Bronchial epithelial cell (primary cell): ENCODE measurements around the gene SLC13A4. TPM values are rescaled to one million over a fixed set of nuclear protein-coding genes. Genes with fewer than 3 reads are reported as not detected.

Experiments
- DNase-seq: peaks from one replicate; pipeline ENCODE4 v3.0.0-alpha.2; 2010; ENCODE audit warnings: low read depth
- FAIRE-seq: peaks from 2 replicates; lab custom pipeline; 2011; peaks lifted over from hg19 to GRCh38; lab: Jason Lieb, UNC
- H3K27me3 ChIP-seq: 2 replicates; pipeline ENCODE4 v1.5.1; 2011; ENCODE audit warnings: low read length; ENCODE audit not compliant: control insufficient read depth, insufficient read depth
- H3K36me3 ChIP-seq: 2 replicates; pipeline ENCODE4 v1.5.1; 2011; ENCODE audit warnings: low read length; ENCODE audit not compliant: control insufficient read depth, insufficient read depth
- H3K4me3 ChIP-seq: 2 replicates; pipeline ENCODE4 v1.5.1; 2011; ENCODE audit warnings: mild to moderate bottlenecking, low read depth, low read length, control low read depth
- total RNA-seq: library from RNA; depleted of rRNA; stranded (reverse); fragments of >200 nt; gene quantifications from 2 replicates; pipeline ENCODE4 v1.2.1, GENCODE V29; 2014
- TF ChIP-seq, protein P1 (sequence below): IDR thresholded peaks from 2 replicates; pipeline ENCODE4 v1.5.1; 2011; ENCODE audit warnings: mild to moderate bottlenecking, moderate library complexity, low read length, control low read depth, inconsistent platforms; ENCODE audit not compliant: insufficient read depth, severe bottlenecking

The SLC13A4 gene
- total RNA-seq, 1 donor from 2014 or later: under 0.01 TPM

DNA sequence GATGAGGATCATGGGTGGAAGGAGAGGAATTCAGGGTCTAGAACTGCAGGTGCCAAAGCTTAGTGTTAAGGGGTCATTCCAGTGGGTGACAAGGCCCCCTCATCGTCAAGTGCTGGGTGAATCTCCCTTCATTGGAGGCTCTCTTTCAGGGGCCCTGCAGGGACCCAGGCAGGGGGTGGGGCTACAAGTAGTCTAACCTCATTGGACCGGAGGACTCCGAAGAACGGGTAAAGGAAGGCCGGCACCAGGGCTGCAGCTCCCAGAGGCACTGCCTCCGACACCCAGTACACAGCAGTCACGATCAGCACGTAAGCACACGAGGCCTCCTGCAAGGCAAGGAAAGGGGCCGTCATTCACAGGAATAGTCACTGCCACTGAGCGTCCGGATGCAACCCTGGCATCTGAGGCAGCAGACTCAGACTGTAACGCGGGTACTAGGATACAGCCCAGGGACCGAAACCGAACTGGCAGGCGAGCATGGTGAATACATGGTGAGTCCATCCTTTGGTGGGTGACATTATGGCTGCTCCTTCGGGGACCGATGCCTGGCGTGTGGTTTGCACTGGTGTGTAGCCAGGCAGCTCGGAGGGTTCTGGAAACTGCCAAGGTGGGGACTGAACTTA lies 6.7 kb downstream of the SLC13A4 start:
- Histone ChIP-seq H3K4me3 (no peak overlapping the region), H3K36me3 (no peaks in the 10 kb centered on the region), H3K27me3 (no peaks in the 10 kb centered on the region)
- FAIRE-seq: no peak
- TF ChIP-seq, protein P1, sequence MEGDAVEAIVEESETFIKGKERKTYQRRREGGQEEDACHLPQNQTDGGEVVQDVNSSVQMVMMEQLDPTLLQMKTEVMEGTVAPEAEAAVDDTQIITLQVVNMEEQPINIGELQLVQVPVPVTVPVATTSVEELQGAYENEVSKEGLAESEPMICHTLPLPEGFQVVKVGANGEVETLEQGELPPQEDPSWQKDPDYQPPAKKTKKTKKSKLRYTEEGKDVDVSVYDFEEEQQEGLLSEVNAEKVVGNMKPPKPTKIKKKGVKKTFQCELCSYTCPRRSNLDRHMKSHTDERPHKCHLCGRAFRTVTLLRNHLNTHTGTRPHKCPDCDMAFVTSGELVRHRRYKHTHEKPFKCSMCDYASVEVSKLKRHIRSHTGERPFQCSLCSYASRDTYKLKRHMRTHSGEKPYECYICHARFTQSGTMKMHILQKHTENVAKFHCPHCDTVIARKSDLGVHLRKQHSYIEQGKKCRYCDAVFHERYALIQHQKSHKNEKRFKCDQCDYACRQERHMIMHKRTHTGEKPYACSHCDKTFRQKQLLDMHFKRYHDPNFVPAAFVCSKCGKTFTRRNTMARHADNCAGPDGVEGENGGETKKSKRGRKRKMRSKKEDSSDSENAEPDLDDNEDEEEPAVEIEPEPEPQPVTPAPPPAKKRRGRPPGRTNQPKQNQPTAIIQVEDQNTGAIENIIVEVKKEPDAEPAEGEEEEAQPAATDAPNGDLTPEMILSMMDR: no peak
- DNase-seq: no peak

DNA sequence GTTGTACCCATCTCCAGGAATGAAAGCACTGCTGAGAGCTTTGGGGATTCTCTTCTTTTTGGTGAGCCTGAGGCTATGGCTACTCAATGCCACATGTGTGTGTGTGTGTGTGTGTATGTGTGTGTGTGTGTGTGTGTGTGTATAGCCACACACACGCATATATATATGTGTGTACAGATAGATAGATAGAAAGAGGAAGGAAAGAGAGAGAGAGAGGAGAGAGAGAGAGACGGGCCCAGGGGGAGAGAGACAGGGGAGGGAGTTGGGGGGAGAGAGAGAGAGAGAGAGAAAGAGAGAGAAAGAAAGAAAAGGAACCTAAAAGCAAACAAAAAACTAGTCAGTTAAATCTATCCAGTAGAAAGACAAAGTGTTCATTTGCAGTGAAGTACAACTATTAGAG lies 8.3 kb downstream of the SLC13A4 start:
- DNase-seq (no peak), FAIRE-seq (no peak)
- no peak overlapping the region for H3K4me3 ChIP-seq
- H3K36me3 ChIP-seq: no peaks in the 10 kb centered on the region
- TF ChIP-seq, protein P1: no peak
- no peaks in the 10 kb centered on the region for H3K27me3 ChIP-seq

DNA sequence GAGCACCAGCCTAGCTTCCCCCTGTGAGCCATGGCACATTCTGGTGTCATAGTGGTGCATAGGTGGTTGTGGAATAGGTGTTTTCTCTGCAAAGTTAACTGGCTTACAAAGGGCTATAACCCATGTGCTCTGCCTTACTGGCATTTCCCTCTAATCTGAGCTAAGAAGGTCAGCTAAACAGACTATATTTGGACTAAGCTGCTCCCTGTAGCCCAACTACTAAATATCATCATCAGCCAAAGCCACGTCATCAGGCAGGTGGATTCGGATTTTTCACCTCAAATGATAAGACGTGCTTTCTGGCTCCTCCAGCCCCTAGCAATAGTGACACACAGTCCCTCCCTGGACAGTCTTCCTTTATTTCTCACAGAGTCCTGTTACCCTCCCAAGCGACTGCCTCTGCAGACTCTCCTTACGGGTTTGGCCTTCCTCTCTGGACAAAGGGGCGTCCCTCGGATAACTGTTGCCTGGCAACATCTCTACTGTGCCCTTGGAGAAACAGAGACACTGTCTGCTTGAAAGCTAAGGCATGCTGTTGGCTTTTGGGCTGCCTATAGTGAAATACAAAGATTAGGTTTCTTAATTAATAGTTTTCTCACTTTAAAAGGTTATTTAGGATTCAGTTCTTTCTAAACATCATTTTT lies 9.1 kb downstream of the SLC13A4 start:
- FAIRE-seq: no peak

DNA sequence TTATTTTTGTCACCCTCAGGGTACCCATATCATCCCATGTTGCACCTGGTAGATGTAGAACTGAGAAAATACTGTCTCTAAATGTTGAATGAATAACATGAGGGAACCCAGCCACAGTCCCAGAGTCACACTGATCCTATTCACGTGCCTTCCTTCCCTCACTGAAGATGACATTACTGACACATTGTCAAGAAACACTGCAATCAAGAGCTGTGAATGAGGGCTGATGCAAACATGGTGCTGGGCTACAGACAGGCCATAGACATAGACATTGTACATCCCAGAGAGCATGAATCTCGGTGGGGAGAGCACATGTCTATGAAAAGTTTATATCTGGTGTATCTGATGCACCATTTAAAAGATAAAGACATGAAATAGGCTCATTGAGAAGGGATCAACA lies 9.8 kb downstream of the SLC13A4 start:
- FAIRE-seq (no peak), DNase-seq (no peak)
- TF ChIP-seq, protein P1: no peak
- H3K36me3 ChIP-seq: no peaks in the 10 kb centered on the region
- H3K27me3 ChIP-seq: no peaks in the 10 kb centered on the region
- H3K4me3 ChIP-seq: no peak overlapping the region

More for the DNA sequence above, 9.1 kb downstream of the SLC13A4 start:
- DNase-seq: no peak
- no peaks in the 10 kb centered on the region for H3K36me3 ChIP-seq
- no peak overlapping the region for H3K4me3 ChIP-seq
- TF ChIP-seq, protein P1: no peak
- no peaks in the 10 kb centered on the region for H3K27me3 ChIP-seq

DNA sequence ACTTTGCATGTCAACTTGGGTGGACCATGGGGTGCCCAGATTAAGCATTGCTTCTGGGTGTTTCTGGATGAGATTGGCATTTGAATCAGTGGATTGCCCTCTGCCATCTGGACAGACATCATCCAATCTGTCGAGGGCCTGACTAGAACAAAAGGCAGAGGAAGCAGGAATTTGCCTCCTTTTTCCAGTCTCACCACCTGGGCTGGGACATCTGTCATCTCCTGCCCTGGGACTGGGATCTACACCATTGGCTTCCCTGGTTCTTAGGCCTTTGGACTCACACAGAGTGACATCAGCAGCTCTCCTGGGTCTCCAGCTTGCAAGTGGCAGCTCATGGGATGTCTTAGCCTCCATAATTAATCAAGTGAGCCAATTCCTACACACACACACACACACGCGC lies 10.3 kb downstream of the SLC13A4 start:
- DNase-seq: no peak

More for the DNA sequence above, 10.3 kb downstream of the SLC13A4 start:
- FAIRE-seq: no peak
- Histone ChIP-seq H3K36me3 (no peaks in the 10 kb centered on the region), H3K4me3 (no peak overlapping the region), H3K27me3 (no peaks in the 10 kb centered on the region)
- TF ChIP-seq, protein P1: no peak
